Measurements from ENCODE around the gene PGAP6.

- TF ChIP-seq CTCF (IDR thresholded peaks at IDR 0.05) (no peak), POLR2A (IDR thresholded peaks at IDR 0.05) (no peak)
These were observed 1.6 kb downstream of the PGAP6 start for GRCh38 chr16:379961-380761.

Measured in breast epithelium (tissue), 3 donors.